HEK293 (cell line): Measurements from ENCODE around the gene BCAT1.

Source experiments
- CTCF ChIA-PET: fragments of 350-600 bp; formaldehyde crosslinking; extraction: SDS; loops from one replicate; lab custom pipeline; 2021; ENCODE audit warnings: antibody characterized with exemption; lab: Yijun Ruan, JAX
- POLR2A ChIA-PET: fragments of 300-600 bp; formaldehyde crosslinking; extraction: SDS; loops from one replicate; lab custom pipeline; 2020; ENCODE audit warnings: antibody characterized with exemption, inconsistent platforms; lab: Yijun Ruan, JAX
- H3K27ac ChIP-seq: fragments of 200-500 bp; sonication (Bioruptor generic); 2 replicates; pipeline ENCODE4 v1.5.1; 2014; ENCODE audit warnings: low read depth, low read length, control low read depth, inconsistent platforms; ENCODE audit errors: extremely low read depth
- H3K36me3 ChIP-seq, 2 experiments: fragments of 200-500 bp in 1 of 2; sonication (Bioruptor generic) in 1 of 2; 1 replicate in 1 of 2; 2 replicates in 1 of 2; pipeline ENCODE4 v1.5.1; 2014 to 2017; ENCODE audit warnings: inconsistent platforms in 2 of 2, low read length in 2 of 2; ENCODE audit not compliant: control insufficient read depth in 2 of 2, insufficient read depth in 1 of 2
- H3K4me1 ChIP-seq: fragments of 200-500 bp; sonication (Bioruptor generic); 2 replicates; pipeline ENCODE4 v1.5.1; 2014; ENCODE audit warnings: mild to moderate bottlenecking, low read length, inconsistent platforms; ENCODE audit not compliant: control insufficient read depth, insufficient read depth
- H3K4me3 ChIP-seq: 2 replicates; pipeline ENCODE4 v1.5.1; 2011; ENCODE audit warnings: low read depth, mild to moderate bottlenecking, control low read depth, low read length, moderate library complexity
- H3K9me3 ChIP-seq: fragments of 200-500 bp; sonication (Bioruptor generic); 2 replicates; pipeline ENCODE4 v1.5.1; 2014; ENCODE audit warnings: low read depth, low read length, inconsistent platforms; ENCODE audit not compliant: control insufficient read depth, insufficient read depth
- EGR2 ChIP-seq: fragments of 450-650 bp; formaldehyde crosslinking; IDR thresholded peaks from 2 replicates; pipeline ENCODE4 v1.5.1; 2016; ENCODE audit warnings: low read depth, missing biosample characterization, missing genetic modification characterization
- GFI1B ChIP-seq: fragments of 450-650 bp; formaldehyde crosslinking; IDR thresholded peaks from 2 replicates; pipeline ENCODE4 v1.5.1; 2016; ENCODE audit warnings: missing biosample characterization, missing genetic modification characterization
- HOXA7 ChIP-seq: sonication (generic); formaldehyde crosslinking; IDR thresholded peaks from 2 replicates; pipeline ENCODE4 v1.8.1; 2022; ENCODE audit warnings: missing genetic modification reagents, borderline replicate concordance
- KLF7 ChIP-seq: fragments of 450-650 bp; formaldehyde crosslinking; IDR thresholded peaks from 2 replicates; pipeline ENCODE4 v1.5.1; 2016; ENCODE audit warnings: missing biosample characterization, missing genetic modification characterization, borderline replicate concordance
- MZF1 ChIP-seq: fragments of 450-650 bp; formaldehyde crosslinking; IDR thresholded peaks from 2 replicates; pipeline ENCODE4 v1.5.1; 2017; ENCODE audit warnings: missing biosample characterization, missing genetic modification characterization, borderline replicate concordance
- SCRT1 ChIP-seq: fragments of 450-650 bp; formaldehyde crosslinking; IDR thresholded peaks from 2 replicates; pipeline ENCODE4 v1.5.1; 2016; ENCODE audit warnings: missing biosample characterization, missing genetic modification characterization, borderline replicate concordance
- WT1 ChIP-seq: fragments of 450-650 bp; formaldehyde crosslinking; IDR thresholded peaks from 2 replicates; pipeline ENCODE4 v1.5.1; 2016; ENCODE audit warnings: missing biosample characterization, missing genetic modification characterization
- ZBTB7A ChIP-seq: fragments of 450-650 bp; formaldehyde crosslinking; IDR thresholded peaks from 2 replicates; pipeline ENCODE4 v1.5.1; 2016; ENCODE audit warnings: low read depth, missing biosample characterization, missing genetic modification characterization
- ZFP69B ChIP-seq: fragments of 450-650 bp; formaldehyde crosslinking; IDR thresholded peaks from 2 replicates; pipeline ENCODE4 v1.5.1; 2016; ENCODE audit warnings: missing biosample characterization, missing genetic modification characterization
- ZNF16 ChIP-seq: fragments of 450-650 bp; formaldehyde crosslinking; IDR thresholded peaks from 2 replicates; pipeline ENCODE4 v1.5.1; 2016; ENCODE audit warnings: low read depth, missing biosample characterization, missing genetic modification characterization
- ZNF202 ChIP-seq: fragments of 450-650 bp; formaldehyde crosslinking; IDR thresholded peaks from 2 replicates; pipeline ENCODE4 v1.5.1; 2016; ENCODE audit warnings: missing biosample characterization, missing genetic modification characterization, borderline replicate concordance
- ZNF416 ChIP-seq: fragments of 450-650 bp; formaldehyde crosslinking; IDR thresholded peaks from 2 replicates; pipeline ENCODE4 v1.5.1; 2016; ENCODE audit warnings: missing biosample characterization, missing genetic modification characterization
- ZNF473 ChIP-seq: fragments of 450-650 bp; formaldehyde crosslinking; IDR thresholded peaks from 2 replicates; pipeline ENCODE4 v1.5.1; 2017; ENCODE audit warnings: missing biosample characterization, missing genetic modification characterization
- ZNF501 ChIP-seq: fragments of 450-650 bp; formaldehyde crosslinking; IDR thresholded peaks from 2 replicates; pipeline ENCODE4 v1.5.1; 2016; ENCODE audit warnings: missing biosample characterization, missing genetic modification characterization
- ZNF514 ChIP-seq: fragments of 450-650 bp; formaldehyde crosslinking; IDR thresholded peaks from 2 replicates; pipeline ENCODE4 v1.5.1; 2016; ENCODE audit warnings: missing biosample characterization, missing genetic modification characterization
- ZNF521 ChIP-seq: fragments of 450-650 bp; formaldehyde crosslinking; IDR thresholded peaks from 2 replicates; pipeline ENCODE4 v1.5.1; 2017; ENCODE audit warnings: missing biosample characterization, mild to moderate bottlenecking, missing genetic modification characterization
- ZNF548 ChIP-seq: fragments of 450-650 bp; formaldehyde crosslinking; IDR thresholded peaks from 2 replicates; pipeline ENCODE4 v1.5.1; 2016; ENCODE audit warnings: missing biosample characterization, missing genetic modification characterization
- ZNF549 ChIP-seq: fragments of 450-650 bp; IDR thresholded peaks from 2 replicates; pipeline ENCODE4 v1.5.1; 2018; ENCODE audit warnings: missing biosample characterization, missing genetic modification characterization, mild to moderate bottlenecking, inconsistent platforms, moderate library complexity
- ZNF561 ChIP-seq: fragments of 450-650 bp; IDR thresholded peaks from 2 replicates; pipeline ENCODE4 v1.5.1; 2018; ENCODE audit warnings: missing biosample characterization, missing genetic modification characterization, borderline replicate concordance
- ZNF623 ChIP-seq: fragments of 450-650 bp; formaldehyde crosslinking; IDR thresholded peaks from 2 replicates; pipeline ENCODE4 v1.5.1; 2016; ENCODE audit warnings: missing biosample characterization, missing genetic modification characterization
- ZNF677 ChIP-seq: fragments of 450-650 bp; IDR thresholded peaks from 2 replicates; pipeline ENCODE4 v1.5.0; 2018; ENCODE audit warnings: missing biosample characterization, mild to moderate bottlenecking, missing genetic modification characterization, moderate library complexity
- ZNF701 ChIP-seq: fragments of 450-650 bp; formaldehyde crosslinking; IDR thresholded peaks from 2 replicates; pipeline ENCODE4 v1.5.1; 2016; ENCODE audit warnings: missing biosample characterization, missing genetic modification characterization
- ZNF747 ChIP-seq: fragments of 450-650 bp; formaldehyde crosslinking; IDR thresholded peaks from 2 replicates; pipeline ENCODE4 v1.5.1; 2016; ENCODE audit warnings: missing biosample characterization, missing genetic modification characterization
- ZNF792 ChIP-seq: fragments of 450-650 bp; formaldehyde crosslinking; IDR thresholded peaks from 2 replicates; pipeline ENCODE4 v1.5.1; 2016; ENCODE audit warnings: missing biosample characterization, missing genetic modification characterization
- TF ChIP-seq, protein P1 (sequence below): fragments of 450-650 bp; formaldehyde crosslinking; IDR thresholded peaks from 2 replicates; pipeline ENCODE4 v1.5.1; 2016; ENCODE audit warnings: missing biosample characterization, missing genetic modification characterization

BCAT1 gene

DNA sequence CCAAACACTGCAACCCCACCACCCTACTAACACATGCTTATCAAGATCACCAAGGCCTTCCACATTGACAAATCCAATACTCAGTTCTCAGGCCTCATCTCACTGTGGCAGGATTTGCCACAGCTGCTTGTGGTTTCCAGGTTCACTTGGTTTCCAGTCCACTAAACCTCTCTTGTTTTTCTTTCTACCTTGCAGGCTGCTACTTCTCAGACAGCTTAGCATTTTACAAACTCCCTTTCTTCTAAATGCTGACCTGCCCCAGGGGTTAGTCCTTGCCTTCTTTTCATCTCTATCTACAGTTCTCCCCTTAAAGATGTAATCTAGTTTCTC lies 84.1 kb downstream of the BCAT1 start:
- Histone ChIP-seq H3K27ac (no peak overlapping the region), H3K9me3 (no peaks in the 10 kb centered on the region), H3K36me3 (no peaks in the 10 kb centered on the region), H3K4me1 (no peaks in the 10 kb centered on the region), H3K4me3 (no peak overlapping the region)
- ChIA-PET POLR2A (no interaction called here), CTCF (no interaction called here)
- TF ChIP-seq EGR2 (no peak), ZNF701 (tag by site-specific recombination) (no peak), ZNF561 (no peak), HOXA7 (CRISPR knock-in tag) (no peak), GFI1B (tag by site-specific recombination) (no peak)

DNA sequence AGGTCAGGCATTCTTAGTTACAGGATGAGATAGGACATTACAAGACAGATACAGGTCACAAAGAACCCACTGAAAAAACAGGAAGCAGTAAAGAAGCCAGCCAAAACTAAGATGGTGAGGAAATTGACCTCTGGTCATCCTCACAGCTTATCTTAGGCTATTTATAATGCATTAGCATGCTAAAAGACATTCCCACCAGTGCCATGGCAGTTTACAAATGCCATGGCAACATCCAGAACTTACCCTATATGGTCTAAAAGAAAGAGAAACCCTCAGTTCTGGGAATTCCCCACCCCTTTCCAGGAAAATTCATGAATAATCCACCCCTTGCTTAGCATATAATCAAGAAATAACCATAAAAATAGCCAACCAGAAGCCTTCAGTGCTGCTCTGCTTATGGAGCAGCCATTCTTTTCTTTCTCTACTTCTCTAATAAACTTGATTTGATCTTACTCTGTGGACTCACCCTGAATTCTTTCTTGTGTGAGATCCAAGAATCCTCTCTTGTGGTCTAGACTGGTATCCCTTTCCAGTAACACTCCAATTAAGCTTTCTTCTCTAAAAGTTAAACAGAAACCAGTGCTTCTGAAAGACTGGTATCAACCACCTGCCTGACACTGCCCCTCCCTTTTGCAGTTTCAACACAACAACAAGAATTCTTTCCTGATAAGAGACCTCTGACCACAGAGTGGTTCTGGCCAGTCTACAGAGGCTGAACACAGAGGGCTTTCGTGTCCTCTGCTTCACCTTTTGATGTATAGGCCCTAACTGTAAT lies 86.9 kb downstream of the BCAT1 start:
- ChIA-PET POLR2A (no interaction called here), CTCF (interaction anchor here (3.2 kb wide), 1 partner anchor 10 kb away, joined by 16 read pairs; no protein-coding TSS in a partner anchor)
- H3K4me1 ChIP-seq, result no peaks in the 10 kb centered on the region
- no peaks in the 10 kb centered on the region for H3K36me3 ChIP-seq
- H3K27ac ChIP-seq, result no peak overlapping the region
- H3K9me3 ChIP-seq, result no peaks in the 10 kb centered on the region
- no peak for TF ChIP-seq ZNF747 (tag by site-specific recombination)
- no peak for TF ChIP-seq WT1
- TF ChIP-seq ZNF202, result no peak
- no peak for TF ChIP-seq ZNF514 (tag by site-specific recombination)
- no peak for TF ChIP-seq ZNF677 (tag by site-specific recombination)
- no peak for TF ChIP-seq ZNF548 (tag by site-specific recombination)
- no peak for TF ChIP-seq ZNF416 (tag by site-specific recombination)
- TF ChIP-seq ZNF521, result no peak
- no peak for TF ChIP-seq KLF7 (tag by site-specific recombination)
- TF ChIP-seq ZNF623 (tag by site-specific recombination), result no peak
- TF ChIP-seq MZF1, result no peak
- TF ChIP-seq ZNF16 (tag by site-specific recombination), result no peak
- TF ChIP-seq, protein P1, sequence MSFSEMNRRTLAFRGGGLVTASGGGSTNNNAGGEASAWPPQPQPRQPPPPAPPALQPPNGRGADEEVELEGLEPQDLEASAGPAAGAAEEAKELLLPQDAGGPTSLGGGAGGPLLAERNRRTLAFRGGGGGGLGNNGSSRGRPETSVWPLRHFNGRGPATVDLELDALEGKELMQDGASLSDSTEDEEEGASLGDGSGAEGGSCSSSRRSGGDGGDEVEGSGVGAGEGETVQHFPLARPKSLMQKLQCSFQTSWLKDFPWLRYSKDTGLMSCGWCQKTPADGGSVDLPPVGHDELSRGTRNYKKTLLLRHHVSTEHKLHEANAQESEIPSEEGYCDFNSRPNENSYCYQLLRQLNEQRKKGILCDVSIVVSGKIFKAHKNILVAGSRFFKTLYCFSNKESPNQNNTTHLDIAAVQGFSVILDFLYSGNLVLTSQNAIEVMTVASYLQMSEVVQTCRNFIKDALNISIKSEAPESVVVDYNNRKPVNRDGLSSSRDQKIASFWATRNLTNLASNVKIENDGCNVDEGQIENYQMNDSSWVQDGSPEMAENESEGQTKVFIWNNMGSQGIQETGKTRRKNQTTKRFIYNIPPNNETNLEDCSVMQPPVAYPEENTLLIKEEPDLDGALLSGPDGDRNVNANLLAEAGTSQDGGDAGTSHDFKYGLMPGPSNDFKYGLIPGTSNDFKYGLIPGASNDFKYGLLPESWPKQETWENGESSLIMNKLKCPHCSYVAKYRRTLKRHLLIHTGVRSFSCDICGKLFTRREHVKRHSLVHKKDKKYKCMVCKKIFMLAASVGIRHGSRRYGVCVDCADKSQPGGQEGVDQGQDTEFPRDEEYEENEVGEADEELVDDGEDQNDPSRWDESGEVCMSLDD (tag by site-specific recombination), result no peak
- TF ChIP-seq ZNF549 (tag by site-specific recombination), result no peak
- TF ChIP-seq ZBTB7A (tag by site-specific recombination), result no peak
- no peak for TF ChIP-seq ZNF501 (tag by site-specific recombination)
- TF ChIP-seq ZNF473 (tag by site-specific recombination), result no peak
- TF ChIP-seq SCRT1, result no peak
- no peak for TF ChIP-seq ZNF792
- no peak for TF ChIP-seq ZFP69B (tag by site-specific recombination)
- TF ChIP-seq, all 188 proteins: peak for 0
- H3K4me3 ChIP-seq, result no peak overlapping the region
